ENCODE data around the gene TTC29. TPM values are rescaled to one million over a fixed set of nuclear protein-coding genes. Genes with fewer than 3 reads are reported as not detected.

Gene TTC29
- total and polyA plus RNA-seq, 12 donors: not detected

DNA sequence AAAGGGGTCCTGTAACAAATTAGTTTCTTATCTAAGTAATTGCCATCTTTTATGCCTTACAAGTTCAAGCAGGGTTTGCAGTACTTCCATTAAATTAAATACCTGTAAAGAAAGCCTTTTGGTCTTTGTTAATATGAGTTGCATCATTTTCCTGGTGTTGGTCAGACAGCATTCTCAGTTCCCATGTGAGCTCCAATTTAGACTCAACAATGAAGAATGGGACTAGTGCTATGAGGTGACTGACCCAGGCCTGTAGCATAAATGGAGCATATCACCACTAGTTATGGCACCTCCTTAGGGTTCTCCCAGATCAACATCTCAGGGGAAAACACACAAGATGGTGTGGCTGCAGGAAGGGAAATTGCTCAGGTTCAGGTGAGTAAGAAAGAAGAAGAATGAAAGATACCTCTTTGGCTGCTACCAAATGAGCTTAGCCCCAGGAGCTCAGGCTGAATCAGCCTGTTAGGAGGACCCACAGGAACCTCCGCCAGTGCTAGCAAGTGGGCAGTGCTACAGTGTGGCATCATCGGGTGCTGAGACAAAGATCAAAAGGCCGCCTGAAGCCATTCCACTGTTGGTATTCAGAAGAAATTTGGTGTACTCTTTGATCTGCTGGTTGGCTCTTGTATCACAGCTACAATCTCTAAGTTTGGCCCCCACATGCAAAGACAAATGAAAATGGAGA, 1.8 kb downstream of the TTC29 start:
- Histone ChIP-seq H3K4me3 (no peak overlapping the region), H3K27me3 (no peaks in the 10 kb centered on the region), H3K27ac (no peak overlapping the region), H3K4me1 (replicated peaks in 1 of 2) (peaks cover 0 to 9% of the 10 kb centered on the region in 2 donors), H3K9me3 (replicated peaks in 1 of 3) (no peaks in the 10 kb centered on the region), H3K36me3 (replicated peaks in 1 of 2) (no peaks in the 10 kb centered on the region)
- TF ChIP-seq, protein P1, sequence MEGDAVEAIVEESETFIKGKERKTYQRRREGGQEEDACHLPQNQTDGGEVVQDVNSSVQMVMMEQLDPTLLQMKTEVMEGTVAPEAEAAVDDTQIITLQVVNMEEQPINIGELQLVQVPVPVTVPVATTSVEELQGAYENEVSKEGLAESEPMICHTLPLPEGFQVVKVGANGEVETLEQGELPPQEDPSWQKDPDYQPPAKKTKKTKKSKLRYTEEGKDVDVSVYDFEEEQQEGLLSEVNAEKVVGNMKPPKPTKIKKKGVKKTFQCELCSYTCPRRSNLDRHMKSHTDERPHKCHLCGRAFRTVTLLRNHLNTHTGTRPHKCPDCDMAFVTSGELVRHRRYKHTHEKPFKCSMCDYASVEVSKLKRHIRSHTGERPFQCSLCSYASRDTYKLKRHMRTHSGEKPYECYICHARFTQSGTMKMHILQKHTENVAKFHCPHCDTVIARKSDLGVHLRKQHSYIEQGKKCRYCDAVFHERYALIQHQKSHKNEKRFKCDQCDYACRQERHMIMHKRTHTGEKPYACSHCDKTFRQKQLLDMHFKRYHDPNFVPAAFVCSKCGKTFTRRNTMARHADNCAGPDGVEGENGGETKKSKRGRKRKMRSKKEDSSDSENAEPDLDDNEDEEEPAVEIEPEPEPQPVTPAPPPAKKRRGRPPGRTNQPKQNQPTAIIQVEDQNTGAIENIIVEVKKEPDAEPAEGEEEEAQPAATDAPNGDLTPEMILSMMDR (IDR thresholded peaks at IDR 0.05): no peak
- TF ChIP-seq POLR2A (IDR thresholded peaks at IDR 0.05): no peak
- intact Hi-C loops (cut with DNase I): no loop called here
- 70 to 95% (median 76%) methylated on average over 3 of the region's 3 CpGs for WGBS, 4 donors
- DNase-seq: no peak

DNA sequence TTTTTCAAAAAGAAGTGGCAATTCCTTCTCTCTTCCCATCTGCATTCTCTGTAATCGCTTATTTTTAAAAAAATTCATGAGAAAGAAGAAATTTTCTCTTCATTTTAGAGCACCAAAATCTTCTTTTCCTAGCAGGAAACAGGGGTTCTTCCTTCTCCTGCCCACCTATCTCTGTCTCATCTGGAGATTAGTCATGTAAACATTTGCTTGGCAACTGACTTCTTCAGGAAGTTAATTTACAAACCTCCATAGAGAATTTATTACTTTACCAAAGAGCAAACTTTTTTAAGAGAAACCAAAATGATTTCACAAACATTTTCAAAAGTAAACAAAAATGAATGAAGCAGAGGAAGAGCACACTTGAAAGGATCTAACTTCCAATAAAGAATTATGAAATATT, 13.5 kb downstream of the TTC29 start:
- H3K27me3 ChIP-seq: no peaks in the 10 kb centered on the region
- no peak for TF ChIP-seq POLR2A (IDR thresholded peaks at IDR 0.05)
- TF ChIP-seq, protein P1 (IDR thresholded peaks at IDR 0.05): no peak
- DNase-seq: no peak
- intact Hi-C loops (cut with DNase I): no loop called here
- no peak overlapping the region for H3K4me3 ChIP-seq
- no peaks in the 10 kb centered on the region for H3K36me3 ChIP-seq (replicated peaks in 1 of 2)
- H3K27ac ChIP-seq: no peak overlapping the region
- WGBS, 4 donors: 62 to 80% (median 72%) methylated on average over 1 of the region's 1 CpG
- no peaks in the 10 kb centered on the region for H3K4me1 ChIP-seq (replicated peaks in 1 of 2)
- H3K9me3 ChIP-seq (replicated peaks in 1 of 3): no peaks in the 10 kb centered on the region

DNA sequence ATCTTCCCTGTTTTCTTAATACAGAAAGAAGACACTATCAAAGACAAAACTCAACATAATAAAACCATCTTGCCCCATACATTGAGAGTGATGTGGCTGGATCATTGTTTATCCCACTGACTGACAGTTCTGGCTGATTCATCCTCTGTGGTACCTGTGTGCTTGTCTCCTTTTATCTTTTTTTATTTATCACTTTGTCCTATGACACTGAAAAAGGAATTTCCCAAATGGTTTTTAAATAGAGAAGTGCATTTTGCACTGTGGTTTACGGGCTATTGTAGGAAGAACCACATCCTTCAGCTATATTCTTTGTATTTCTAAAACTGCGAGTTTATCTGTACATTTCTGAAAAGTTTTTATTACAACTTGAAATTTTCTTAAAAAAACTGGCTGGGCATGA, 15.0 kb downstream of the TTC29 start:
- TF ChIP-seq POLR2A (IDR thresholded peaks at IDR 0.05): no peak
- WGBS, 4 donors: 69 to 80% (median 74%) methylated on average over 2 of the region's 2 CpGs

DNA sequence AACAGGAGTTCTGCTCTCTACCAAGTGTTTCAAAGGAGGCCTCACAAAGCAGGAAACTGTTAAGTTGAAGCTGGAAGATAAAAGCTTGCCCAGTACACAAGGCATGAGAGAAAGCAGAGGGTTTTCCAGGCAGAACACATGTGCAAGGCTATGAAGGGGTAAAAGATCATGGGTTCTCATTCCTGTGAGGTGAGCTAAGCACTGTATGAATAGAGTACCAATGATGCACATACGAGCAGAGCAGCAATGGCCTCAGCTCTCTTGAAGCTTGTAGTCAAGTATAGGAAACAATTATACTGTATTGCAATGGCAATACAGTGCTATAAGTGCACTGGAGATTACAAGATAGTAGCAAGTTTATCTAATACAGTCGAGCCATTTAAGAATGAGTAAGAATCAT, 18.0 kb downstream of the TTC29 start:
- Histone ChIP-seq H3K9me3 (replicated peaks in 1 of 3) (no peaks in the 10 kb centered on the region), H3K36me3 (replicated peaks in 1 of 2) (no peaks in the 10 kb centered on the region), H3K27me3 (peaks cover 13% of the 10 kb centered on the region), H3K27ac (no peak overlapping the region), H3K4me1 (replicated peaks in 1 of 2) (no peaks in the 10 kb centered on the region), H3K4me3 (no peak overlapping the region)
- intact Hi-C loops (cut with DNase I): no loop called here
- TF ChIP-seq POLR2A (IDR thresholded peaks at IDR 0.05): no peak
- TF ChIP-seq, protein P1 (IDR thresholded peaks at IDR 0.05): no peak
- WGBS, 4 donors: 68 to 80% (median 77%) methylated on average over 2 of the region's 2 CpGs
- no peak for DNase-seq

More for the DNA sequence above, 15.0 kb downstream of the TTC29 start:
- DNase-seq: no peak
- no peak overlapping the region for H3K27ac ChIP-seq
- H3K4me3 ChIP-seq: no peak overlapping the region
- intact Hi-C loops (cut with DNase I): no loop called here
- H3K4me1 ChIP-seq (replicated peaks in 1 of 2): no peaks in the 10 kb centered on the region
- no peaks in the 10 kb centered on the region for H3K9me3 ChIP-seq (replicated peaks in 1 of 3)
- H3K27me3 ChIP-seq: no peaks in the 10 kb centered on the region
- no peaks in the 10 kb centered on the region for H3K36me3 ChIP-seq (replicated peaks in 1 of 2)
